GM19463 (cell line): ENCODE results near the gene DNAI2.
"Not testable (repeated sequence)": the region's sequence is repeated elsewhere in the genome, so short reads cannot be mapped to it uniquely, and the experiment has no call there.

ENCODE experiments used
- ATAC-seq: cut with Tn5 transposase; IDR thresholded peaks from one replicate; pipeline ENCODE4 v1.9.1; 2021; ENCODE audit warnings: mild to moderate bottlenecking, moderate library complexity; ENCODE audit not compliant: unreplicated experiment

The DNAI2 gene

GRCh38 chr17:74244128-74244527, 29.9 kb upstream of the DNAI2 start:
- ATAC-seq: no peak

DNA sequence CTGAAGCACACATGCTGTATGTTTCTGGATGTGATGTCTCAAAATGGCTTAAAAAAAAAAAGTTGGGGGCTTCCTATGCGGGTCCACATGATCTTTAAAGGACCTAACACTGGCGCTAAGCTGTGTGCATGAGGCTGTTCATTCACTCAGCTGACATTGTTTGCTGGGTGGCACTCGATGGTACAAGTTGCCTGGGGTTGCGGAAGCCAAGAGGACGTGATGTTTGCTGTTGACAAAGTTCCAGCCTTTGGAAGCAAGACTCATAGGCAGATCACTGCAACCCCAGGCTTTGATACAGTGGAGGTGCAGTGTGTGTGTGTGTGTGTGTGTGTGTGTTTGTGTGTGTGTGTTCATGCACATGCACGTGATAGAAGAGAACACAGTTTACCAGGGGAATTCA, 29.5 kb upstream of the DNAI2 start:
- ATAC-seq: no peak

- no peak for ATAC-seq
Observed at GRCh38 chr17:74245145-74245831, 28.7 kb upstream of the DNAI2 start.

DNA sequence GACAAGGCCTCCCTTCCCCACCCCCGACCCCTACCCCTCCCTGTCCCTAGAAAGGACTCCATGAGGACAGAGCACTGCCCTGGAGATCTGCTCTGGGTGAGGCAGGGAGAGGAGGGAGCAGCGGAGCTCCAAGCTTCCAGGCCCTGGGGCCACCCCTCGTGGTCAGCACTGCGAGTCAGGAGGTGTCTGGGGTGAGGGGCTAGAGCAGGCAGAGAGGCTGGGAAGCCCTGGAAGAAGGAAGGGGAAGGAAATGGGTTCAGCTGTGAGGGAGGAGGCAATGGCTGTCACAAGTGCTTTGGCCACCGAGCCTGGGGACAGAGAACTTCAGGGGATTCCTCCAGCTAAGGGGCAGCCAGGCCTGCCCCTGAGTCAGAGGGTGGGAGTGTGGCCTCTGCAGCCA, 28.2 kb upstream of the DNAI2 start:
- no peak for ATAC-seq

GRCh38 chr17:74249590-74250270, 24.3 kb upstream of the DNAI2 start:
- no peak for ATAC-seq

GRCh38 chr17:74250324-74250995, 23.6 kb upstream of the DNAI2 start:
- ATAC-seq: no peak

DNA sequence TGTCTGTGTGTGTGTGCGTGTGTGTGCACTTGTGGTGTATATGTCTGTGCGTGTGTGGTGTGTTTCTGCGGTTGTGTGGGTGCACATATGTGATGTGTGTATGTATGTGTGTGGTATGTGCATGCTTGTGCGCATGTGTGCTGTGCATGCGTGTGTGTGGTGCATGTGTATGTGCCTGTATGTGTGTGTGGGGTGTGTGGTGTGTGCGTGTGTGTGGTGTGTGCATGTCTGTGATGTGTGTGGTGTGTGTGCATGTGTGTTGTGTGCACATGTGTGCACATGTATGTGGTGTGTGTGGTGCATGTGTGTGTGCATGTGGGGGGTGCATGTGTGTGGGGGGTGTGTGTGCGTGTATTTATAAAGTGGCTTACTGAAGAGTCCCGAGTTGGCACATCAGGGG, 23.0 kb upstream of the DNAI2 start:
- no peak for ATAC-seq

- ATAC-seq: no peak
Observed at GRCh38 chr17:74251569-74251968, 22.5 kb upstream of the DNAI2 start.

DNA sequence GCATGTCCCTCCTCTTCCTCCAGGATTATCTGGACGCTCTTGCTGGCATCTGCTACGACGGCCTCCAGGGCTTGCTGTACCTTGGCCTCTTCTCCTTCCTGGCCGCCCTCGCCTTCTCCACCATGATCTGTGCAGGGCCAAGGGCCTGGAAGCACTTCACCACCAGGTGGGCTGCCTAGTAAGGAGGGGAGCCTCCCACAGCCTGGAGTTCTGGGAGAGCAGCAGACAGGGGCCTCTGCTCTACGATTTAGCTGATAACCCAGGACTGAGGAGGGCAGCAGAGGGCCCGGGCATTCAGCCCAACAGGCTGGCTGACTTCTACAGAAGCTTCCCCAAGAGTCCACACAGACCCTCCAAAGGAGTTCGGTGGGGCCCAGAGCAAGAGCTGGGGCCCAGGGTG, 21.8 kb upstream of the DNAI2 start:
- no peak for ATAC-seq

DNA sequence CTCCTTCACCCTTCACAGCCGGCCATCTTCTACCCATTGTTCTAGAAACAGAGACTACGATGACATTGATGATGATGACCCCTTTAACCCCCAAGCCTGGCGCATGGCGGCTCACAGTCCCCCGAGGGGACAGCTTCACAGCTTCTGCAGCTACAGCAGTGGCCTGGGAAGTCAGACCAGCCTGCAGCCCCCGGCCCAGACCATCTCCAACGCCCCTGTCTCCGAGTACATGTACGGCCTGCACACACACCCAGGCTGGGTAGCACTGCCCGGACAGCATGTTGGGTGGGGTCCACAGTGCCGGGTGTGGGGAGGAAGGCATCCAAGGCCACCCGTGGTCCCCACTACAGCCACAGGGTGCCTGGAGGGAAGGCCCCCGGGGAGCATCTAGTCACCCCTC, 21.0 kb upstream of the DNAI2 start:
- ATAC-seq: no peak

DNA sequence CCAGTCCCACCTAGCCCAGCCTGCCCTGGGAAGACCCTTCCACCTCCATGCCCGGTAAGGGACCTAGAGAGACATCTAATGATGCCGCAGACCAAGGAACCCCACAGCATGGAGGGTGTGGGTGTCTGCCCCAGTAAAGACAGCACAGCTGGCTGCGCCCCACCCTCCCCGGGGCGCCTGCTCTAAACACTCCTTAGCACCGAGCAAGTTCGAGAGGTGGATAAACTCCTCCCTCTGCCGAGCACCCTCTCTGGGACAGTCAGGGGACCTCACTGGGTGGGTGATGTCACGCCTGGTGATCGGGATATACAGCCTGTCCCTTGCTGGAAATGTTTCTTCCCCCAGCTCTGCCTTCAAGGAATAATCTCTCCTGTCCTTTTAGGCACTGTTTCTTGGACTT, 16.7 kb upstream of the DNAI2 start:
- ATAC-seq: no peak

DNA sequence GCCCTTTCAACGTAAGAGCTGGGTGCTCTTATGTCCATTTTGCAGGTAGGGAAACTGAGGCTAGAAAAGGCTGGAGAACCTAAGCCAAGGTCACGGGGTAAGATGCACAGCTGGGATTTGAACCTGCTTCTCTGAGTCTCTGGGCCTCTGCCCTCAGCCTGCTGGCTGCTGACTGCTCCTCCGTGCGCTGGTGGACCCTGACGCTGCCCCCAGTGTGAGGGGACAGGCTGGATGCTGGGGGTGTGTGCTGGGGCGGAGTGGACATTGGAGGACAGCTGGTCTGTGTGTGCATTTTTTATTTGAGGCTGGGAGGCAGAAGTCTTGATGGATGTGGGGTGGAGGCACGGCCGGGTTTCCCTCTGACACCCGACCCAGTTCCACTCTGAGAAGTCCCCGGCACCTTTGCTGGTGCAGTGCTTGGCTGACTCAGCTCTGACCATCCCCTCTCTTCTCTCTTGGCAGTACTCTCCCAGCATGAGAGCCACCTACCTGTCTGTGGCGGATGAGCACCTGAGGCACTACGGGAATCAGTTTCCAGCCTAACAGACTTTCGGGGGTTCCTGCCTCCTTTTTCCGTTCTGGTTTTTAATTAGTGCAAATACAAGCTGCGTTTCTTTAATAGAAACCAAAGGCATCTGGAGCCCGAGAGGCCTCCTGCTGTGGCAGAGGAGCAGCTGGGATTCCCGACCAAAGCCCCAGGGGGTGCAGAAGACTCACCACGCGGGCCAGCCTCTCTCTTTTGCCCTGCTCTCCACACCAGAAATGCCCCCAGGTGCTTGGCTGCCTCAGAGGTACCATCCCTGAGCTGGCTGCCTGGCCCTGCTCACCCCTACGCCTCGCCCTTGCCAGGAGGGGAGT, 14.1 kb upstream of the DNAI2 start:
- no peak for ATAC-seq

DNA sequence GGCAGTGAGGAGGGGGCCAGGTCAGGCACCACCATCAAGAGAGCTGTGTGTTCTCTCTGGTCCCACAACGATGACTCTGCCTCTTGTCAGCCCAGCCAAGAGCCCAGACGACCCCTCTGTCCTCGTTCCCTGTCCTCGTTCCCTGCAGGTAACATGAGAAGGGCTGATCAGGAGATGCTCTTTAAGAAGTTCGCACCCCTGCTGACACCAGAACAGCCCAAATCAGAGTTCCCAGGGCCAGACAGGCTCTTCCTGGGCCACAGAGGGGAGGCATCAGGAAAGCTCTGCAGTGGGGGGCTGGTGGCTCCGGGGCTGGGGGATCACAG, 13.5 kb upstream of the DNAI2 start:
- no peak for ATAC-seq

- no peak for ATAC-seq
Observed at GRCh38 chr17:74262601-74263000, 11.4 kb upstream of the DNAI2 start.

- not testable (repeated sequence) for ATAC-seq
Observed at GRCh38 chr17:74267054-74267453, 7.0 kb upstream of the DNAI2 start.

- no peak for ATAC-seq
Observed at GRCh38 chr17:74267579-74267978, 6.5 kb upstream of the DNAI2 start.

DNA sequence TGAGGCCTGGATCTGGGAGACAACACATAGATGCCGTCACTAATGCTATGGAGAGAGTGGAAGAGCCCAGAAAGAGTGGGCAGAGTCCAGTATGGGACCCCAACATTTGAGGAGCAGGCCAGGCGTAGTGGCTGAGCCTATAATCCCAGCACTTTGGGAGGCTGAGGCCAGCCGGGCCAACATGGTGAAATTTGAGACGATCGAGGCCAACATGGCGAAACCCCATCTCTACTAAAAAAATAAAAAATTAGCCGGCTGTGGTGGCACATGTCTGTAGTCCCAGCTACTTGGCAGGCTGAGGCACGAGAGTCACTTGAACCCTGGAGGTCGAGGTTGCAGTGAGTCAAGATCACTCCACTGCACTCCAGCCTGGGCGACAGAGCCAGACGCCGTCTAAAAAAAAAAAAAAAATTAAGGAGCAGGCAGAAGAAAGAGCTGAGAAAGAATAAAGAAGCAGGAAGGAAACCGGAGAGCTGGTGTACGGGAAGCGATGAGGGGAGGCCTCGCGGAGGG, 6.0 kb upstream of the DNAI2 start:
- ATAC-seq: no peak

- no peak for ATAC-seq
Observed at GRCh38 chr17:74268558-74268957, 5.5 kb upstream of the DNAI2 start.

DNA sequence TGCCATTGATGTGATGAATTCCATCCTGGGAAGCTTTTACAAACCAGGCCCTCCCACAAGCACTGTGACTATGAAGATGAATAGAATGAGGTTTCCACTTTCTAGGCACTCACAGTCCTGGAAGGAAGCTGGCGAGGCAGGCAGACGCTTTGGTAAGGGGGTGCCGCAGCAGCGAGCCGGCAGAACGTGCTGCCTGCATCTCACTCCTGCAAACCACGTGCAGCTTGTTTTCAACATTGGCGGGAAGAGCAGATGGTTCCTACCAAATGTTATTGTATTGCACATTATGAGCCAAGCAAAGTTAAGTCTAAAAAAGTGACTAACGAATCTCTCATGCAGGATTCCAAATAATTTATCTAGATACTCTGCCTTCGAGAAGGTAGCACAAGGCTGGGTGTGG, 3.7 kb upstream of the DNAI2 start:
- no peak for ATAC-seq

DNA sequence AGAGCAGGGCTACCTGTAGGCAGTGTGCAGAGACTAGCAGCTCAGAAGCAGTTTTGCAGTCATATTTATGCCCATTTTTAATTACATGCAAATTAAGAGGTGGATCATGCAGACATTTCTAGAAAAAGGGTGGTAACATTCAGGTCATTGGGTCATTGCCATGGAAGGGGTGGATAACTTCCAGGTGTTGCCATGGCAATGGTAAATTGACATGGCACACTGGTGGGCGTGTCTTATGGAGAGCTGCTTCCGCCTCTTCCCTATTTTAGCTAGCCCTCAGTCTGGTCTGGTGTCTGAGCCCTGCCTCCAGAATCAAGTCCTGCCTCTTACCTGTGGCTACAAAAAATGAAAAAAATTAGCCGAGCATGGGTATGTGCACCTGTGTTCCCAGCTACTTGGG, 2.8 kb upstream of the DNAI2 start:
- ATAC-seq: no peak

- ATAC-seq: no peak
Observed at GRCh38 chr17:74271901-74272561, 2.0 kb upstream of the DNAI2 start.
